Measurements from ENCODE around the gene SEZ6. TPM values are rescaled to one million over a fixed set of nuclear protein-coding genes. Genes with fewer than 3 reads are reported as not detected.

Gene SEZ6
- total and polyA plus RNA-seq, 2 donors from 2014 or later: not detected

- no peak for DNase-seq
Observed at GRCh38 chr17:28991779-28992178, 14.1 kb downstream of the SEZ6 start.

GRCh38 chr17:28989028-28989427, 16.8 kb downstream of the SEZ6 start:
- Histone ChIP-seq H3K4me3 (ENCODE audit: low read length in 3 of 3) (no peak overlapping the region), H3K27me3 (ENCODE audit: control insufficient read depth, insufficient read depth, low read length) (no peaks in the 10 kb centered on the region), H3K9ac (ENCODE audit: low read length in 3 of 3) (no peak overlapping the region), H3K4me1 (ENCODE audit: control insufficient read depth in 2 of 3, insufficient read depth in 2 of 3, low read depth in 1 of 3, low read length in 3 of 3) (peaks cover 0 to 17% (median 5%) of the 10 kb centered on the region in 3 donors), H3K27ac (ENCODE audit: low read depth in 2 of 2, low read length in 2 of 2) (no peak overlapping the region), H3K9me3 (ENCODE audit: control insufficient read depth in 2 of 3, insufficient read depth in 1 of 3, low read length in 3 of 3) (no peaks in the 10 kb centered on the region), H3K36me3 (ENCODE audit: control insufficient read depth in 2 of 3, insufficient read depth in 3 of 3, low read length in 3 of 3) (no peaks in the 10 kb centered on the region)
- no peak for TF ChIP-seq CTCF (IDR thresholded peaks at IDR 0.05; ENCODE audit: borderline replicate concordance, extremely low read depth, insufficient read depth)
- DNase-seq: no peak
- FAIRE-seq: no peak
- intact Hi-C loops (cut with DNase I): no loop called here

More at GRCh38 chr17:28991779-28992178, 14.1 kb downstream of the SEZ6 start:
- Histone ChIP-seq H3K27me3 (ENCODE audit: control insufficient read depth, insufficient read depth, low read length) (no peaks in the 10 kb centered on the region), H3K4me3 (ENCODE audit: low read length in 3 of 3) (no peak overlapping the region), H3K4me1 (ENCODE audit: control insufficient read depth in 2 of 3, insufficient read depth in 2 of 3, low read depth in 1 of 3, low read length in 3 of 3) (peaks cover 0 to 17% (median 5%) of the 10 kb centered on the region in 3 donors), H3K36me3 (ENCODE audit: control insufficient read depth in 2 of 3, insufficient read depth in 3 of 3, low read length in 3 of 3) (no peaks in the 10 kb centered on the region), H3K27ac (ENCODE audit: low read depth in 2 of 2, low read length in 2 of 2) (peak overlapping the region in 1 of 2 donors; percentile 34), H3K9ac (ENCODE audit: low read length in 3 of 3) (no peak overlapping the region), H3K9me3 (ENCODE audit: control insufficient read depth in 2 of 3, insufficient read depth in 1 of 3, low read length in 3 of 3) (no peaks in the 10 kb centered on the region)
- FAIRE-seq: no peak
- intact Hi-C loops (cut with DNase I): no loop called here
- TF ChIP-seq CTCF (IDR thresholded peaks at IDR 0.05; ENCODE audit: borderline replicate concordance, extremely low read depth, insufficient read depth): no peak

DNA sequence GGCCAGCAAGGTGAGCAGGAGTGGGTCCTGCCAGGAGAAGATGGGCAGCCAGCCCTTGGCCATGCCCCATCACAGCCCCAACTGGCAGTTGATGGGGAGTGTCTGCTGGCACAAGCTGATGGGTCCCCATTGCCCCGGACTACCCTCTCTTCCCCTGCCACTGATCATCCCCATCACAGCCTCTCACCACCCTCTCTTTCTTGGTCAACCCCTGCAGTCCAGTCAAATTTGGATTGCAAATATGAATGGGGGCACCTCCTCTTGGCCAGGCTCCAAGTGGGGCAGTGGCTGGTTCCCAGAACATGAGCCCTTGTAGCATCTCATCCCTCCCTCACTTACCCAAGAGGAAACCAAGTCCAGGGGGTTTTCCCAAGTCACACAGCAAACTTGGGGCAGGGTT, 17.4 kb downstream of the SEZ6 start:
- Histone ChIP-seq H3K9me3 (ENCODE audit: control insufficient read depth in 2 of 3, insufficient read depth in 1 of 3, low read length in 3 of 3) (no peaks in the 10 kb centered on the region), H3K27ac (ENCODE audit: low read depth in 2 of 2, low read length in 2 of 2) (no peak overlapping the region), H3K36me3 (ENCODE audit: control insufficient read depth in 2 of 3, insufficient read depth in 3 of 3, low read length in 3 of 3) (no peaks in the 10 kb centered on the region), H3K4me1 (ENCODE audit: control insufficient read depth in 2 of 3, insufficient read depth in 2 of 3, low read depth in 1 of 3, low read length in 3 of 3) (peaks cover 0 to 17% (median 5%) of the 10 kb centered on the region in 3 donors), H3K4me3 (ENCODE audit: low read length in 3 of 3) (no peak overlapping the region), H3K27me3 (ENCODE audit: control insufficient read depth, insufficient read depth, low read length) (no peaks in the 10 kb centered on the region), H3K9ac (ENCODE audit: low read length in 3 of 3) (no peak overlapping the region)
- DNase-seq (no peak), FAIRE-seq (no peak)
- TF ChIP-seq CTCF (IDR thresholded peaks at IDR 0.05; ENCODE audit: borderline replicate concordance, extremely low read depth, insufficient read depth): no peak
- intact Hi-C loops (cut with DNase I): no loop called here
